HG03066 (cell line): ENCODE data around the gene FBXW7.

ENCODE experiments used
- ATAC-seq: cut with Tn5 transposase; IDR thresholded peaks from one replicate; pipeline ENCODE4 v1.9.1; 2021; ENCODE audit warnings: low read depth; ENCODE audit not compliant: unreplicated experiment

The FBXW7 gene

DNA sequence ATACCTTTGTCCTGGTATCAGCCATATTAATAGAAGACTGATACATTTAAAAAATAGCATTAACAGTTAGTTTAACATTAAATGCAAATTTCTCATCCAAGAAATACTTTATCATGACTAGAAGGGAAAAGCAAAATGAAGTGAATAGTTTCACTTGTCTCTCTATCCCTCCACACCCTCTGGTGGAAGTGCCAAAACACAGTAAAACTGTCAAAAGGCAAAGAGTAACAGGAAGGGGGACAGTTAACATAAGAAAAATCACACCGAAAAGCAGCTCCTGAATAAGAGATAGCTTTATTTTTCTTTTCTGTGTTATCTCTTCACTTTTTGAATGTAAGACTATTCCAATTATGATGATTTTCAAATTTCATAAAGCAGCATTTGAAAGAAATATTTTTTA, 187.2 kb downstream of the FBXW7 start:
- ATAC-seq: no peak

DNA sequence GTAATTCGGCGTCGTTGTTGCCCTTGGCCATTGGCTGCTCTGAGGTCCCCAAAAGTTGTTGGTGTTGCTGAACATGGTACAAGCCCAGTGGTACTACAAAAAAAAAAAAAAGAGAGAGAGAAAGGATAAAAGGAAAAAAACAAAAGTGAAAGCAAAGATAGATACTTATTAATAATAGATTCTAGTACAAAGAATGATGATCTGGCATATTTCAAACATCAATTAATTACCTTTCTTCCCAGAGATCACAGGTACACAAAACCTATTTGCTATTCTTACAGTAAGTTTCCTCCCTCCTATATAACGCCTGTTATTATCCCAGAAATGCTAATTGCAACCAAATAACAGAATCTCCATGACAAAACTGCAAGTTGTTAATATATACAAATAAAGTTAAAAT, 188.9 kb downstream of the FBXW7 start:
- ATAC-seq: no peak

DNA sequence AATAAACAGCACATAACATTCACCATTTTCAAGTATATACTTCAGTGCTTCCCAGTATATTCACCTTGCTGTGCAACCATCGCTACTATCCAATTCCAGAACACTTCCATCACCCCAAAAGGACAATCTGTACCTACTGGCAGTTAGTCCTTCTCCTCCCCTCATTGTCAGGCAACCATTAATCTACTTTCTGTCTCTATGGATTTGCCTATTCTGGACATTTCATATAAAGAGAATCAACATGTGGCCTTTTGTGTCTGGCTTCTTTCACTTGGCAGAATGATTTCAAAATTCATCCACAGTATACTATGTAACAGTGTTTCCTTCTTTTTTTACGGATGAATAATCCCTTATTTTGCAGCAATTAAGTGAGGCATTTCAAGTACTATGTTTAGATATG, 189.4 kb downstream of the FBXW7 start:
- no peak for ATAC-seq

DNA sequence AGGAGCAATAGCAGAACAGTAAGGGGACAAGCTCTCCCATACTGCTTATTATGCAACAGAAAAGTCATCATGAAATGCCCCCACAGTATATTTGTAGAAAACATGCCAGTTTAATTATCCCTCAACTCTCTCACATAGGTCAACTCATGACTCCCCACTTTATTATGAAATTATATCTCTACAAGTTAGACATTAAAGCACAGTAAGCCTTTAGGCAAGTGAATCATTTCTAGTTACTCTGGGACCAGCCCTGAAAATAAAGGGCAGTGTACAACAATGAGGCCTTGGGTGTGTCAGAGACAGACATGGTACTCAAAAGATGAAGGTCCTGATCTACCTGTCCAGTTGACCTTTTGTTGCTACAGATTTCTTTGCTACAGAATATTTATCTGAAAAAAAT, 191.9 kb downstream of the FBXW7 start:
- no peak for ATAC-seq

DNA sequence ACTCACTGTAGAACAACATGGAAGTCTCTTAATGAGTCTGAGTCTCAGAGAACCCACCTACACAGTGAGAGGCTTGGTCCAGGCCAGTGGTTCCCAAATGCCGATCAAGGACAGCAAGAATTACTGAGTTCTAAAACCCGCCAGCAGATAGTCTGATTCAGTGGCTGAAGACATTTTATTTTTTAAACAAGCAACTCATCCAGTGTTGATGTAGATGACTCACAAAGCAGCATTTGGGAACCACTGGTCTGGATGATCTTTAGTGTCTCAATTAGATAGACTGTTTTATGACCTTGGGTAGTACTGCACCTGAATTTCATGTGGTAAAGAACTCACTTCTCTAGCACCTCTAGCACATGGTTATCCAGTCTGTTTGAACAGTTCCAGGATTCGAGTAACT, 193.6 kb downstream of the FBXW7 start:
- ATAC-seq: no peak

DNA sequence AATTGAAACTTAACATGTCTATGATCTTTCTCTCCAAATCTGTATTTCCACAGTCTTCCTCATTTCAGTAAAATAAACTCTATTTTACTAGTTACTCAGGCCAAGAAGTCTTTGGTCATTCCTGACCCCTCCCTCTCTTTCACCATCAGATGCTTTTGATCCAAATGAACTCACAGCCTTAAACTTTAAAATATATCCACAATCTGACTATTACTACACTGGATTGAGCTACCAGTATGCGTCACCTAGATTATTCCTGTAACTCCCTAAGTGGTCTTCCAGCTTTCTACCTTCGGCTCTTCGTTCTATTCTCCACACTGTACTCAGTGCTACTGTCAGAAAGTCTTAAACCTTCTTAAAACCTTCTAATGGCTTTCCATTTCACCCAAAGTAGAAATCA, 195.1 kb downstream of the FBXW7 start:
- ATAC-seq: no peak

DNA sequence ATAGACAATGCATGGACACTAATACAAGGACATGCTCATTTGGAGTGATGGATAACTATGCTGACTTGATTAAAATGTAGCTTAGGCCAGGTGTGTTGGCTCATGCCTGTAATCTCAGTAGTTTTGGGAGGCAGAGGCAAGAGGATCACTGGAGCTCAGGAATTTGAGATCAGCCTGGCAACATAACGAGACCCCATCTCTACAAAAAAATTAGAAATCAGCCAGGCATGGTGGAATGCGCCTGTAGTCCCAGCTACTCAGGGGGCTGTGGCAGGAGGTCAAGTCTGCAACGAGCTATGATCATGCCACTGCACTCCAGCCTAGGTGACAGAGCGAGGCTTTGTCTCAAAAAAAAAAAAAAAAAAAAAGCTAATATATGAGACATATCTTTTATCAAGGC, 196.3 kb downstream of the FBXW7 start:
- ATAC-seq: no peak

DNA sequence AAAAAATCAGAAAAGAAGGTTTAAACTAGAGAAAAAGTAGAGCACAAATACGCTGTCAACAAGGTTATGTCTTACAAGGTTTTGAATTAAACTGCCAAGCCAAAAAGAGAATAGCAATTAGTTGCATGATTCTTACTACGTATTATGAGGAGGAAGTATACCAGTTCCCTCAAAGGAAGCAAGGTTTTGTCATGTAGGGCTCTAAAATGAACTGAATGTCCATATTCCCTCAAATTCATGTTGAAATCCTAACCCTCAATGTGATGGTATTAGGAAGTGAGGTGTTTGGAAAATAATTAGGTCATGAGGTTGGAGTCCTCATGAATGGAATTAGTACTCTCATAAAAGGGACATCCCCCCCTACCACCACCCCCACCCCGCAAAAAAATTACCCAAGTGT, 201.0 kb downstream of the FBXW7 start:
- no peak for ATAC-seq

DNA sequence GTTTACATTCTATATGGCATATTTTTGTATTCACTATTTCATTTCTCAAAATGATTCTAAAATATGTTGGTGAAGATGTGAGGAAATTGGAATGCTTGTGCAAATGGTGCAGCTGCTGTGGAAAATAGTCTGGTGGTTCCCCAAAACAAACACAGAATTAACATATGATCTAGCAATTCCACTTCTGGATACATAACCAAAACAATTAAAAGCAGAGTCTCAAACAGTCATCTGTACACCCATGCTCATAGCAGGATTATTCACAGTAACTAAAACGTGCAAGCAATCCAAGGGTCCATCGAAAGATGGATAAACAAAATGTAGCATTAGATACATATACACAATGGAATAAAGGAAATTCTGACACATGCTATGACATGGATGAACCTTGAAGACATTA, 204.8 kb downstream of the FBXW7 start:
- no peak for ATAC-seq

DNA sequence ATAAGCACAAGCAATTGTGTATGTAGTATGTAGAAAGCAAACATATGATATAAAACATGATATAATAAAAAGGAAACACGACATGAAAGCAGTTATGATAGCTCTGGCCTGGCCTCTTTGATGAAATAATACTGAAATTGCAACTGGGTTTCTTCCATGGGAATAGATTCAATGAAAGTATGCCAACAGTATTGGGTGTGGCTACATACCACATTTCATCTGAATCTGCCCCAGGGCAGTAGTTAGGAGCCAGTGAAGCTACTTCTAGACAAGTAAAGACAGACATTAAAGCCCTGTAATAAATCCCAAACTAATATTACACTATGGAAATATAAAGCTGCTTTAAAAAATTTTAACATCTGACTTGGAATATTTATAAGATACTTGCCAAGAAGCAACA, 207.3 kb downstream of the FBXW7 start:
- ATAC-seq: no peak

DNA sequence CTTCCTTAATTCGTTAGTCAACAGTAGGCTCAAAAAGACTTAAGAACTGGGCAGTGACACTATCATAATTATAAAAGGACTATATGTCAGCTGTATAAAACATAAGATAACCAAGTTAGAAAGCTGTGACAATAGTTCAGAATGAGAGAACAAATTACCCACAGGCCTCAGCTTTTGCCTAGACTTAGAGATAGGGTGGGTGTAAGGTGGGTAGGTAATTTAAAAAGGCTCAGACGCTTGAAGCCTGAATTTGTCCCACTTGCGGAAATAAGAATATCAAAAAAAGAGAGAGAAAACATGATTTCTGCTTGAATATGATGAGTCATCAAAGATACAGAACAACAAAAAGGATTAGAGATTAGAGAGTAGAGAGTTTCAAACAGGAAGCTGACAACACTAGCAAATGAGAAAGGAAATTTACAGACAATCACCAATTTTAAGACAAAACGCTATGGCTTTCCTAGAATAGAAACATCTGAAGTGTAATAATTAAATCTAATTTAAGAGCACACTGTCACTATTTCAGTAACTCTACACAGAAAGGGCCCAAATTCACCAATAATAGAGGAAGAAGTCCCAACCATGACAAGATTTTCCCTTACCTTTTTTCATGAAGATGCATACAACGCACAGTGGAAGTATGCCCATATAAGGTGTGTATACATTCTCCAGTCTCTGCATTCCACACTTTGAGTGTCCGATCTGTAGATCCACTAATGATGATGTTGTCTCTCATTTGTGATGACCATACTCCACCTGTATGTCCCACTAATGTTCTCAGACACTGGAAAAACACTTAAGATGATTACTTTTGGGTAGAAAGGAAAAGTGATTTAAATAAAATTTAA, 208.1 kb downstream of the FBXW7 start:
- no peak for ATAC-seq

DNA sequence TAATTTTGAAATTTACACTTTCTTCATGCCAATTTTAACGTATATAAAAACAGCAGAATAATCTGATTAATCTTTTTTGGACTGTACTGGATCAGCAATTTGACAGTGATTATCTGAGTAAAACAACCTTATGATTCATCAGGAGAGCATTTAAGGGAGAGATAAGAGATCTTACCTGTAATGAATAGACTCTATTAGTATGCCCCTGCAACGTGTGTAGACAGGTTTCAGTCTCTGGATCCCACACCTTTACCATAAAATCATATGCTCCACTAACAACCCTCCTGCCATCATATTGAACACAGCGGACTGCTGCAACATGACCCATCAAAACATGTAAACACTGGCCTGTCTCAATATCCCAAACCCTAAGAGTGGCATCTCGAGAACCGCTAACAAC, 210.1 kb downstream of the FBXW7 start:
- no peak for ATAC-seq

DNA sequence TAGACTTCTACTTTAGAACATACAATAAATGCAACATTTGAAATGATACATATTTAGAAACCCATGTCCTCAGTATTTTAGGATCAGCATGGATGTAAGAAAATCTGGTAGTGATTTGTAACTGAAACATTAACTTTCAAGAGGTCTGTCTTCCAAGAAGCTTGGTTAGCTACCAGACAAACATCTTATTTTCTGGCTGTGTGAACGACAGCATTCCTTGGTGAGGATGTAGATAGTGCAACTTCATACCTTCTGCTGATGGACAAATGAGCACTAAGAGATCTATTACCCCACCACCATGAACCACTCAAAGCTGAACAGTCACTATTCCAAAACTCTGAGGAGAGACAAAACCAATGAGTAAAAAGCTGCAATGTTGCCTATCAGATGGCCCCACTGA, 212.7 kb downstream of the FBXW7 start:
- no peak for ATAC-seq

DNA sequence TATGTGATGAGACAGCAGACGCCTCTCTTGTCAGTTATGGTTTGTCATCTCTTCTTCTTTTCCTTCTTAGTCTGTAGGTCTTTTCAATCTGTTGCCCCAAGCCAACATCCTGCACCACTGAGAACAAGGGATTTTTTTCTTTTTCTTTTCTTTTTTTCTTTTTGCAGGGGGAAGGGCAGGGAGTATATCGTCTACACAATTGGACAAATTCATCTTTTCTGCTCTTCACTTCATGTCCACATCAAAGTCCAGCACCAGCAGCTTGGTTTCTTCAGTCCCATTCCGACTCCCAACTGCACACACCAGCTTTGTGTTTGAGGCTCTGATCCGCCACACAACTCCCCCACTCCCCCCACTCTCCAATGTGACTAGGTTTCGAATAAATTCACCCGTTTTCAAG, 213.2 kb downstream of the FBXW7 start:
- ATAC-seq: no peak

DNA sequence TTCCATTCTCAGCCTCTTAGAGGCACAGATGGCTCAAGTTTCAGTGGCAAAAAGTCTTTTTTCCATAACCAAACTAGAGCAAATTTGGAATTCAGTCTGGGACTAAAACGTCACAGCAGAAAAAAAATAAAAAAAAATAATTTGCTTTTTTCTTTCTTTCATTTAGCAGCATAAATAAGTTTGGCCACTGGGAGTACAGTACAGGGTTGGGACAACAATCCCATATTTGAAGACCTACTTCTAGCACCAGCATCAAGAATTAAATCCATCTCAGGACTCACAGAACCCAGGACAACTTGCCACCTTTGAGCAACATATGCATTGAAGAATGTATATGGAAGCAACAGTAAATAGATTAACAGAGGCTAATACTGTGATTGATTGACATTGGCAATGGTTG, 214.0 kb downstream of the FBXW7 start:
- no peak for ATAC-seq

DNA sequence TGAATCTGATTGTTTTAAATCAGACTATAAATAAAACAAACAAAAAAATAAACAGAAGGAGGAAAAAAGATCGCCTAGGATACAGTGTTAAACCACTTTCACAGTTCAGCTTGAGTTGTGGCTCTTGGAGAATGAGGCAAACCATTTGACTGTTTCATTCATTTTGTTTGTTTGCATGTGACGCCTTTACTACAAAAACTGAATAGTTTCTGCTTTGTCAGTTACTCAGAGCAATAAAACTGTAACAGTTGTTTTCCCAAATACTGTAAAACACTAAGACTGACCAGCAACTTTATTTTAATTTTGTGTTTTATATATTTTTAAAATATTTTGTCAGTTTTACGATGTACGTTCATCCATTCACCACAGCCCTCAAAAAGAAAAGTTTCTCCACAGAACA, 214.5 kb downstream of the FBXW7 start:
- no peak for ATAC-seq

DNA sequence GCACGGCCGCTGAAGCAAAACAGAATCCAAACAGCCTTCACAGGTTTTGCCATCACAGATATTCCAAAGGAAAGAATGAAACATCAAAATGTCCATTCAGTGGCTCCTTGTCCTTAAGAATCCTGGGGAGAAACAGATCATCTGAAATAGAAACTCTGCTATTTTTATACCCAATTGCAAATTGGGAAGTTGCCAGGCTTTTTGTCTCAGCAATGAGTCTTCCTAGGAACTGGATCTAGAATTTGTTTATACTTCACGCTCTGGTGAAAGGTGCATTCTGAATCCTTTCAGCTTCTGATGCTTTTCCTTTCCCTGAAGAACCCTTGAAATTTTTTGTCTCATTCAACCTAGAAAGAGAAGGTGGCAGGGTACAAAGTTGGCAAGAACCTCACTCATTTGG, 218.9 kb downstream of the FBXW7 start:
- ATAC-seq: no peak

DNA sequence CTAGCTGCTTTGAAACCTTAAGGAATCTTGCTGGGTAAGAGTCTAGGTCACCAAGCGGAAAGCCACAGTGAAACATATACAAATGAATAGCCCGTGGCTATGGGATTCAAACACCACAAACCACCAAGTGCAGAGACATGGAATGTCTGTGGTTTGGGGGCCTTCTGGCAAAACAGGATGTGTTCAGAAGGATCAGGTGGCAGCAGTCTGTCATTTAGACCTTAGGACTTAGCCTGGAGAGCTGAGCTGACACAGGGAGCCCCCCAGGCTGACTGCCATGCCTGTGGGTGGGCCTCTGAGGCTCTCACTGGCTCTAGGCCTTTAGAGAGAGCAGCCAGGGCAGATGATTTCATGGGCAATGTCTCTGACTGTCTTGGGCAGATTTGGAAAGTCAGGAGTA, 225.6 kb downstream of the FBXW7 start:
- ATAC-seq: no peak

DNA sequence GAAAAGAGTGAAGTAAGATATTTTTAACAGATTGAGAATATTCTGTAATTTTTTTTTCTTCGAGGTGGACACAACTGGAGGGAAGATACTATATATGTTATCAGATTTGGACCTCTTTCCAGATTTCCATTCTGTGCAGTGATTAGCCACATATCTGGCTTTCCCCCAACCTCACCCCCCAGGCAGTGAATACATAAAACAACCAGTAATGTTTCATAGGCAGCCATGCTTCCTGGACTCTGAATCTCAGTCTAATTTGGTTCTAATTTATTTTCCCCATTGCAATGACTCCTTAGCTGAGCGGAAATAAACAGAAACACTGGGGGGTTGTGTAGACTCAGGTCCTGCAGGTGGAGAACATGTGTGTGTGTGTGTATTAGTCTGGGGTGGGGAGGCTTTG, 226.5 kb downstream of the FBXW7 start:
- no peak for ATAC-seq

DNA sequence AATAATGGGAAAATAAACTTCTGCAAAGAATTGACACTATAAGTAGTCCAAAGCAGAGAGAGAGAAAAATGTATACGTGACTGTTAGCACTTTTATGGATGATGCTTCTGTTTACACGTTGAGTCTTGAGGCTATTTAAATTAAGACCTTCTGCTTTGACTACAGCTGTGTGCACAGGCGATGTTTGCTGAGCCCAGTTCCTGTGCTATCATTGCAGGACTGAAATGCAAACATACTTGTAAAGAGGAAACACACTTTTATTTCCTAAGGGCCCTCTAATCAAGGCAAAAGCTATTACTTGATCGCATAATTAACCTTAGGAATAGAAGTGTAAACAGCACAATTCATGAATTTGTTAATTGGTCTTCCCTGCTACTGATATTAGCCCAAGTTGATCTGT, 226.9 kb downstream of the FBXW7 start:
- no peak for ATAC-seq

DNA sequence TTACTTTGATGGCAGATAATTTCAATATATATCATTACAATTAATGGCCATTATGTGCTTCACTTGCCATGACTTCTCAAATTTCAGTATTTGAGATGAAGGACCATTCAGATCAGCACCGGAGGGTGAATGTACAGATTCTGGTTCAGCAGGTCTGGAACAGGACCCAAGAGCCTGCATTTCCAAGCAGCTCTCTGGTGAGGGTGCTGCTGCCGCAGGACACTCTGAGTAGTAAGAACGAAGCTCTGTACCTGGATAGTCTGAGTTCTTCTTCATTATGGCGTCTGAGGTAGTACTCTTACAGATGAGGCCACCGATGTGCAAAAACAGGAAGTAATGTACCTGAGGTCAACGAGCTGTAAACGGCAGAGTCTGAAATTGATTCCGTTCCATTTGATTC, 228.2 kb downstream of the FBXW7 start:
- no peak for ATAC-seq

DNA sequence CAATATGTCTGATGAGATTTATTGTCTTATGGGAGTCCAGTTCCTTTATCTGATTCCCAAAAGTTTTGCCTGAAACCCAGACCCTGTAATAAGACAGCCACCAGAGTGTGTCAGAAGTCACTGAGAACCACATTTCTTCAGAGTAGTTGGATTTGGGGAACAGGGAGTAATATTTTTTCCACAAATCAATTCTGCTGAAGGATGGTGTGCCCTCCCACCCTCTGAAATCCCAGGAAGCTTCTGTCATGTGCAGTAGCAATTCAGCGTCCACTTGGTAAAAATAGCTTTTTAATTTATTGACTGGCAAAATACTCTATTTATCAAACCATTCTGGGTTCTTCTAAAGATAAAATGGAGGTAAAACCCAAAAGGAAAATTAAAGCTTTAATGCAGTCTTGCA, 229.4 kb downstream of the FBXW7 start:
- no peak for ATAC-seq

DNA sequence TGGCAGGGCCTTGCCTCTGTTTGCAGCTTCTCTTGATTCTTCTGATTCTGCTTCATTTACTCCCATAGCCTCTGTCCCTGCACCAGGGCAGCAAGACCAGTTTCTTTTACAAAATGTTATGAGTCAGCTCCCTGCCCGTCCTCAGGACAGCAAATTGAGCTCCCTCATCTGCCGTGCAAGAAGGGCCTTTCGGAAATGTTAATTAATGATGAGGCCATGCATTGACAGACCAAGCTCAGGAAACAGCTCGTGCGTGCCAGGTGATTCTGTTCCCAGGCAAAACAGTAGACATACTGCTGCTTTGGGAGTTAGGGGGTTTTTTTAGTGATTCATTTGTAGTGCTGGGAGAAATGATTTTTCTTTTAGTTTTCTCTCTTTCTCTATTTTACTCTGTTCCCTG, 231.7 kb downstream of the FBXW7 start:
- ATAC-seq: peak; percentile 78
